ENCODE data around the gene PNKP.
A peak's percentile ranks its signal among the peaks of the same experiment; 100 is the strongest.

The PNKP gene

GRCh38 chr19:49876422-49877019, 9.1 kb upstream of the PNKP start:
- DNase-seq (ENCODE audit: low read depth in 2 of 3, low spot score in 2 of 3) = peak; percentile 84 to 95 (median 88)

- DNase-seq (ENCODE audit: low read depth in 2 of 3, low spot score in 2 of 3) = peak in 1 of 3 experiments; percentile 37
These were observed 8.6 kb upstream of the PNKP start for GRCh38 chr19:49875857-49876421.

GRCh38 chr19:49875177-49875576, 7.8 kb upstream of the PNKP start:
- DNase-seq (ENCODE audit: low read depth in 2 of 3, low spot score in 2 of 3) = no peak

GRCh38 chr19:49874503-49875157, 7.3 kb upstream of the PNKP start:
- no peak for DNase-seq (ENCODE audit: low read depth in 2 of 3, low spot score in 2 of 3)

GRCh38 chr19:49873834-49874233, 6.5 kb upstream of the PNKP start:
- no peak for DNase-seq (ENCODE audit: low read depth in 2 of 3, low spot score in 2 of 3)

GRCh38 chr19:49873129-49873521, 5.7 kb upstream of the PNKP start:
- DNase-seq (ENCODE audit: low read depth in 2 of 3, low spot score in 2 of 3) = no peak

- DNase-seq (ENCODE audit: low read depth in 2 of 3, low spot score in 2 of 3) = no peak
These were observed 5.1 kb upstream of the PNKP start for GRCh38 chr19:49872245-49873128.

GRCh38 chr19:49871349-49871985, 4.1 kb upstream of the PNKP start:
- no peak for DNase-seq (ENCODE audit: low read depth in 2 of 3, low spot score in 2 of 3)

- no peak for DNase-seq (ENCODE audit: low read depth in 2 of 3, low spot score in 2 of 3)
These were observed 3.0 kb upstream of the PNKP start for GRCh38 chr19:49870309-49870901.

- DNase-seq (ENCODE audit: low read depth in 2 of 3, low spot score in 2 of 3) = peak; percentile 74 to 82 (median 79)
These were observed 2.3 kb upstream of the PNKP start for GRCh38 chr19:49869484-49870308.

GRCh38 chr19:49869009-49869483, 1.7 kb upstream of the PNKP start:
- DNase-seq (ENCODE audit: low read depth in 2 of 3, low spot score in 2 of 3) = peak in 2 of 3 experiments; percentile 33 to 47

GRCh38 chr19:49864890-49865289, 2.5 kb downstream of the PNKP start:
- DNase-seq (ENCODE audit: low read depth in 2 of 3, low spot score in 2 of 3) = no peak

- no peak for DNase-seq (ENCODE audit: low read depth in 2 of 3, low spot score in 2 of 3)
These were observed 3.4 kb downstream of the PNKP start for GRCh38 chr19:49863935-49864320.

GRCh38 chr19:49863254-49863934, 4.0 kb downstream of the PNKP start:
- no peak for DNase-seq (ENCODE audit: low read depth in 2 of 3, low spot score in 2 of 3)

GRCh38 chr19:49862391-49863253, 4.8 kb downstream of the PNKP start:
- no peak for DNase-seq (ENCODE audit: low read depth in 2 of 3, low spot score in 2 of 3)

- no peak for DNase-seq (ENCODE audit: low read depth in 2 of 3, low spot score in 2 of 3)
These were observed 5.6 kb downstream of the PNKP start for GRCh38 chr19:49861541-49862378.

GRCh38 chr19:49861107-49861506, 6.3 kb downstream of the PNKP start:
- DNase-seq (ENCODE audit: low read depth in 2 of 3, low spot score in 2 of 3) = no peak
